ENCODE measurements around the gene DTNBP1.

DTNBP1 gene

DNA sequence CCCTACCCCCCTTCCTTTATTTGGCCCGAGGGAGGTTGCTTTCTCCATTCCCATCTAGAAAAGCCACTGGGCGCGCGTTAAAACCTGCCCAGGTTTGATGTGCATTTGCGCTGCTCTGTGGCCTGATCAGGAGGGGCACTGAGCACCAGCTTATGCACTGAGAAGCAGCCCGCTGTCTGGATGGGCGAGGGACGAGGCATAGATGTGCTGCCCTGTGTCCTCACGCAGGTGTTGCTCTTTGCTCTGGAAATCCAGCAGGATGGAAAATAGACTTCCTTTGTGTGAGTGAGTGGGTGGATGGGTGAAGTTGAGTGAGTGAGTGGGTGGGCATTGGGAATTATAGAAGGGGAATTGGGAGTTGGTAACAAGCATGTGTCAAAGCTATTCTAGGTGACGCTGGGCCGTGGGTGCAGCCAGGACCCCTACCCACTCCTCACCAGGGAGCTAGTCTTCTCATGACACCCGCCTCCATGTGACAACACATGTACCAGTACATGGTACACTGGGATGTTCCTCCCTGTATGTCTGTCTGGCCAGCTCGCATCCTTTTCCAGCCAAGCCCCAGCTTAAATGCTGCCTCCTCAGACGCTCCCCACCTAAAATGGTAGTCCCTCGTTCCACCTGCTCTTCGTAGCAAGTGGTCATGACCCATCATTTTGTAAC is 162.6 kb downstream of the DTNBP1 start:
- DNase-seq, result no peak

DNA sequence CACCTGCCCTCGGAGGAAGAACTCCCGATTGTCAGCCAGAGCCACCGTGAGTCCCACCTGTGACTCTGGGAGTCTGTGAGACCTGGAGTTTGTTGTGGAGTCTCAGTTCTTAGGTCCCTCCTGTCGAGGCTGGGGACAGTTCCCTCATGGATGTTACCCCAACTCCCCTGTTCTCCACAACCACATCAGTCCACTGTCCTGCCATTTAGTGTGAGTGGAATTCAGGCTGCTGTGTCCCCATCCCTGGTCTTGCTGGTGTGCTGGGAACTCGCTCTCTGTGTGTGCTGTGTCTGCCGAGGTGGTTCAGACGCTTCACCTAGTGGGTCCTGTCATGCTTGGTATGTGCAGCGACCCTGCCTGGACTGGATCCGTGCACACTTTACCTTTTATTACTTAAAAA is 163.2 kb downstream of the DTNBP1 start:
- no peak for DNase-seq

DNA sequence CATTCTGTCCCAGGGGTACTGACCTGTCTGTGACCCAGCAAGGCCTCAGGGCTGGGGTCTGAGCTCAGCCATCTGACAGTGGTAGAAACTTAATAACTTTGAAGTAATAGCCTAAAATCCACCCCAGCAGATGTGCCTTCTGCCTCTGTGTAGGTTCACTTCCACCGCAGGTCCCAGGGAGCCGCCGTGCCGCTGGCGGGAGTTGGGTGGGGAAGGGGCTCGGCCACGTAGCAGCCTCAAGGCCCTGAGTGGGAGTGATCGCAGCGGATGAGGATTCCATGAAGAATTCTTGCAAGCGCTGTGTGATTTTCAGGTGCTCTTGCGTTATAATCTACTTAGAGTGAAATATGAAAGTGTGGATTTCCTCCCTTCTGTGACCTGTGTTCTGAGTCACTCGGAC is 163.7 kb downstream of the DTNBP1 start:
- no peak for DNase-seq

DNA sequence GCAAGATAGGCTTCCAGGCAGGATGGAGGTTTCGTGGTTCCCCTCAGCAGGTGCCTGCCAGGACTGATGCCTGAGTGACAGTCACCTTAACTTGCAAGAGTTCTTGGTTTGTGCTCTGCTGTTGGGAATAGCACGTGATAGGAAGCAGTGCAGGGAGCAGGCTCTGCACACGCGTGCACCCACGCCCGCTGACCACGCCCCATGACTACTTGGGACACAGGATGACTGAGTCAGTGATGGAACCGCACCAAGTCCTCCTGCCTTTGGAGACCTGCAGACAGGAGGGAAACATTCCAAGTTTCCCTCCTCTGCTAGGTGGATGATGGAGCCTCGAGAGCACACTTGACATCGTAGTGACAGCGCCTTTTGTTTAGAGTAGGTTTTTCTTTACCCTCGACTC is 164.2 kb downstream of the DTNBP1 start:
- DNase-seq, result no peak

DNA sequence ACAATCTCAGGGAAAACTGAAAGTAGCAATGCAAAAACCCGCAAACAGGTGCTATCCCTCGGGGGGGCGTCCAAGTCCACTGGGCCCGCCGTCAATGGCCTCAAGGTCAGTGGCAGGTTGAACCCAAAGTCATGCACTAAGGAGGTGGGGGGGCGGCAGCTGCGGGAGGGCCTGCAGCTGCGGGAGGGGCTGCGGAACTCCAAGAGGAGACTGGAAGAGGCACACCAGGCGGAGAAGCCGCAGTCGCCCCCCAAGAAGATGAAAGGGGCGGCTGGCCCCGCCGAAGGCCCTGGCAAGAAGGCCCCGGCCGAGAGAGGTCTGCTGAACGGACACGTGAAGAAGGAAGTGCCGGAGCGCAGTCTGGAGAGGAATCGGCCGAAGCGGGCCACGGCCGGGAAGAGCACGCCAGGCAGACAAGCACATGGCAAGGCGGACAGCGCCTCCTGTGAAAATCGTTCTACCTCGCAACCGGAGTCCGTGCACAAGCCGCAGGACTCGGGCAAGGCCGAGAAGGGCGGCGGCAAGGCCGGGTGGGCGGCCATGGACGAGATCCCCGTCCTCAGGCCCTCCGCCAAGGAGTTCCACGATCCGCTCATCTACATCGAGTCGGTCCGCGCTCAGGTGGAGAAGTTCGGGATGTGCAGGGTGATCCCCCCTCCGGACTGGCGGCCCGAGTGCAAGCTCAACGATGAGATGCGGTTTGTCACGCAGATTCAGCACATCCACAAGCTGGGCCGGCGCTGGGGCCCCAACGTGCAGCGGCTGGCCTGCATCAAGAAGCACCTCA is 166.3 kb downstream of the DTNBP1 start:
- no peak for DNase-seq

DNA sequence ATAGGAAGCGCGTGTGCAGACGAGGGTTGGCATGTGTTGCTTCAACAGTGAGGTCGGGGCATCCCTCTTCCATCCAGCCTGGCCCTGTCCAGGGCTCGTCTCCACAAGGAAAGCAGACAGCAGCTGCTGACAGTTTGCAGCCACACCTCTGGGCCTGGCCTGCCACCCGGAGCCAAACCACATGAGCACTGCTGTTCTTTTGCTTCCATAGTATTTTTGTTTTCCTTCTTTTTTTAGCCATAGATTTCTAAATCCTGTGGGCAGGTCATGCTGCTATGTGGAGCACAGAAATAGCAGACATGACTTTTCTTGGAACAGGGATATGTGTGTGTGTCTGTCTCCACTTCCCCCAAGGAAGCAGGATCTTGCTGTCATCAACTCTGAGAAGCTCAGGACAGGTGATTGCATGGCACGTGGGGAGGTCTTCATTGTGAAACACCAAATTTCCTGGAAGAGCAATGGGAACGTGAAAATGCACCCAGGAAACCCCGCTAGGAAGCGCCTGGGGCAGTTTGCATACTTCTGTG is 167.4 kb downstream of the DTNBP1 start:
- peak; percentile 16 for DNase-seq

DNA sequence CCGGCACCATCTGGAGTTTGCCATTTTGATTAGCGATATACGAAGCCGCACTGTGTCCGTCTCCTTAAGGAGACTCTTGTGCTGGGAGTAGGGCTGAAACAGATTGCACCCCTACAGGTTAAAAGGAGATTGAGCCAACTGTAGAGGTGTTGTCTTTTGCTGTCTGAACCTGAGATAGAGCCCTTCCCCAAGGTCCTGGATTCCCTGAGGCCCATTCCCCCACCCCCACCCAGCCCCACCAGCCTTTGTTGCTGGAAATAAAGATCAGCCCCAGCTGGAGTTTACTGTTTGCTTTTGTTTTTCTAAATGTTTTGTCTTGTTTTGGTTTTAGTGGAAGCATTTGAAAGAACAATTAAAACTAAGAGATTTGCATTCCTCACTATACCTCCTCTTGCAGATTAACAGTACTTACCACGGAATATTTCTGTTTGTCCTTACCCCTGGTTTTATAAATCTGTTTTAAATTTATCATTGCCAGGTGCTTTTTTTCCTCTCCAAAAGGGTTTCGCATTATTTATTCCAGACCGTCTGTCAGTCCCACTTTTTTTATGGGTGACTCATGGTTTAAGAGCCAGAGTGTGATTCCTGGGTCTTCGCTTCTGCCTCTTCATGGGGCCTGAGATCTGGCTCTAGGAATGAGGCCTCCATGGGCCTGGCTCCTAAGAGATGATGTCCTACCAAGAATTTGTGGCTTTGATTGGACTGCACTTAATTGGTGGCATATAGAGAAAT is 169.2 kb downstream of the DTNBP1 start:
- peak; percentile 57 for DNase-seq

DNA sequence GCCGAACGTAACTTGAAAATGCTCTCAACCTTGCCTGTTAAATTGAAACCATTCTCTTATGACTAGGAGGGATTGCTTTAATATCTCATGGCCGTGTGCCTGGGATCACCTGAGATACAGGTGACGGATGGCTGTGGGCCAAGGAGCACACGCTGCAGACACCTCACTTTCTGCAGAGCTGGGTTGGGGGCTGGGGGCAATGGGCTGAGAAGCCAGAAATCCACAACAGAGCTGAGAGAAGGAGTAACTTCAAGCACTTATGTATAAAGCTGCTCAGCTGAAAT is 170.9 kb downstream of the DTNBP1 start:
- DNase-seq, result no peak

DNA sequence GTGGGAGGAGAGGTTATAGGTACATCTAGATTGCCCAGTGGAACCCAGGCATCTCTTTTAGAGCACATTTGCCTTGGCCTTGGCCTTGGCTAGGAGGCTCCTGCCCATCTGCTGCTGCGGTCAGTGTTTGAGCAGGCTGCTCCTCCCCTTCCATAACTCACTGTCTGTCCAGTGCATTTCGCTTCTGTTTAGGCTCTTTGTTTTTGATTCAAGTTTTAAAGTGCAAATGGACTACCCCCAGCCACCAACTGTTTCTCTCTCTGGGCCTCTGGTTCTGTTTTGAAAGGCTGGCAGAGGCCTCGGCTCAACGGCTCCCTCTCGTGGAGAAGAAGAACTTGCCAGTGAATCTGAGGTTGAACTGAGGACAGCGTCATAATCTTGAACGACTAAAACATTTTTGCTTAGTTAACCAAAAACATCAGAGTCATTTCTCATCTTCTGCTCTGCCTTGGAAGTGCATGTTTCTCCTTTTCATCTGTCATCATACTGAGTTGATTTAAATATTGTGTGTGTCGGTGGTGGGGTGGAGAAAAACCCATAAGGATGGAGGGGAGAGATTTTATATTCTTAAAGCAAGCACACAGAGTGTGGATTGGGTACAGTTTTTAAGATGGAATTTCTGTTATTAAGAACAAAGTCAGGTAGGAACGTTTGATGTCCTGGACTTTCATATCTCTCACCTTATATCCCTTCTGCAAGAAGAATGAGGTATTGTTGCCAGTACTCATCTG is 171.4 kb downstream of the DTNBP1 start:
- peak; percentile 74 for DNase-seq

DNA sequence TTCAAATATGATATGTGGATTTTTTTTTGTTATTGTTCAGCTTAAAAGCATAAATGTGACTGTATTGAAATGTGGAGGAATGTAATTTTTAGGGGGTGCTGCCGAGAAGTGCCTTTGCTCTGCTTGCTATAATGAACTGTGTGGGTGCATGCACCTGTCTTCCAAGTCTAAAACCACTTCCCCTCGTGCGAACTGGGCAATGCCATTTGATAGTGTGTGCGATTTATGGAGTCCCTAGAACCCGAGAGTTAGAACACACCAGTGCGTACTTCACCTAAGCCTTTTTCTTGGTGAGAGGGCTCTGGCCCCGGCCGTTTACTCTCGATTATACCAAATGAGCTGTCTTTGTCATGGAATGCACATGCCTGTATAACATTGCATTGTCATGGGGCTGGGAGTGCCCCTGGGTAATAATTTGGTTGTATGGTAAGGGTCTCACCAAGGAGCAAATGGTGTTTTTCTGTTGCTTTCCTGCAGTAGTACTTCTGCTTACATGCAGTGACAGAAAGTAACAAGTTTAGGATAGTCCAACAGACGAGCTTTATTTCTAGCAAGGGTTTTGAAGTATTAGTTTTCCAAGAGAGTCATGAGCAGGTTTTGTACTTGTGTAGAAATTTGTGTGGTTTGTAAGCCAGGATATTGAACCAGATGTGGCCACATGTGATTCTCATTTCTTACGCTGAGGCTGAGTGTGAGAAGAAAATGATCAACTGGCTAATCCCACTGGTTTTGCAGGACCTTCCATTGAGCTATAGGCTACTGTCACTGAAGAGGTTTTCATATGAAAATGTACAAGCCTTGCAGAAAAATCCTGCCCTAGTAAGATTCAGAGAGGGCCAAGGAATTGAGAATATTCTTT is 172.4 kb downstream of the DTNBP1 start:
- DNase-seq, result no peak

DNA sequence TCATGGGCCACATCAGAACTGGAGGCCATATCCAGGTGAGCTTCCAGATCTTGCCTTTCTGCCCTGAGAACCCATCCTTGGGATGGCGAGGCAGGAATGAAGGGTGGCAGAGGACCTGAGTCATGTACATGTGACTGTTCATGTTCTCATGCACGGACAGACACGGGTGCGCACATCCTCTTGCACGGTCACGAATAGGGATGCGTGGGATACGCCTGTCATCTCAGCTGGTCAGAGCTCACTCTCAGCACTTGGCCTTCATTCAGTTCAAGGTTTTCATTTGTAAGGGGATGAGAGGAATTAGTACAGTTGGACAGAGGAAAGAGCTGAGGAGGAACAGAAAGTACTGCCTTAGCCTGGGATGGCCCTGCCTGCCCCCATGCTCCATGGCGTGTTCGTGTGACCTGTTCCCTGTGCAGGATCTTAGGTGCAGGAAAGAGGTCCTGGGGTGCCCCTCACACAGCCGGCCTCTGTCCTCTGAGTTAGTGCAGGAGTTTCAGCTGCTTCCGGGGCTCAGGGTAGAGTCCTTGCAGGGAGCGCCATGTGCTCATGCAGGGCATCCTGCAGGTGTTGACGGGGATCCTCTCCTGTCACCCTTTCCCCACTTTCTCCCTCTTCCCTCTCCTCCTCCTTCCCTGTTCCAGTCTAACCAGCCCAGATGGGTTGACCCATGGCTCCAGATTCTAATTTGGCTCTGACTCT is 173.4 kb downstream of the DTNBP1 start:
- no peak for DNase-seq

DNA sequence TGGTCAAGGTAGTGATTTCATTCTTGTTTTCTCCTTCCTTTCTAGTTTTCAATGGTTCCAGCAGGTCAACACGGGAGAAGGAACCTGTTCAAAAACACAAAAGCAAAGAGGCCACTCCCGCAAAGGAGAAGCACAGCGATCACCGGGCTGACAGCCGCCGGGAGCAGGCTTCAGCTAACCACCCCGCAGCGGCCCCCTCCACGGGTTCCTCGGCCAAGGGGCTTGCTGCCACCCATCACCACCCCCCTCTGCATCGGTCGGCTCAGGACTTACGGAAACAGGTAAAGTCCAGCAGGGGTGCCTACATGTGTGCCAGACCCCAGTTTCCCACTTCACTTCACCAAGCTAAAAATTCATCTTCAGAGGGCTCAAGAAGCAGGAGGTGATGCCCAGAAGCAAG is 175.6 kb downstream of the DTNBP1 start:
- DNase-seq, result no peak

DNA sequence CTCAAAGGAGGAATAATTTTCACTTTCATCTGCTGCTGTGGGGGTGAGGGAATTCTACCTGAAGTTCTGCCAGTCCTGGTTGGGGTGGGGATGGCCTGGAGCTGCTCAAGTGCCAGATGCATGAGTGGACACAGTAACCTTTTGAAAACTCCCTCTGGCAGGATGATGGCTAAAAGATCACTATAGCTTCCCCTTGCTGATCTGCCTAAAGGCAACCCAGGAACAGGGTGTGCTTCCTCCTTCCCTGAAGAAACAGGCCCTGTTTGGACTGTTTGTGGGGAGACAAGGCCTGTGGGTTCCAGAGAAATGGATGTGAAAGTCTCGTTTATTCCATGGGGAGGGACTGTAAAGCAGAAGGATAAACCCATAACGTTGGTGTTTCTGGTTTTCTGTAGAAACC is 176.9 kb downstream of the DTNBP1 start:
- no peak for DNase-seq

DNA sequence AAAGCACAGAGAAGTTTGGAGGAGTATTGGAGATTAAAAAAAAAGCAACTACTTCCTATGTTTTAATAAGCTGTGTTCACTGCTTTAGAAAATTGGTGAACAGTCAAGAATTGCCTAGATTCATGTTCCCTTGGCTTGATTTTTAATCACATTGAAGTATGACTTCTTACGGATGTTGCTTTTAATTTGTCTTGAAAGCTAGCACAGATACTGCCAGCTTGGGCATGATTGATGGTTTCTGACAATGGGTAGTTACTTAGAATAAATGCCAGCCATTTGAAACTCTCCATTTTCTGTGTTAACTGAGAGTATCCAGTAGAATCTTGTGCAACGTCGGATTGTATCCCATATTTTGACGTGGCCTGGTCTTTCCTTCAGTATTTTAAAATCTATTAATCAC is 178.0 kb downstream of the DTNBP1 start:
- DNase-seq, result no peak

DNA sequence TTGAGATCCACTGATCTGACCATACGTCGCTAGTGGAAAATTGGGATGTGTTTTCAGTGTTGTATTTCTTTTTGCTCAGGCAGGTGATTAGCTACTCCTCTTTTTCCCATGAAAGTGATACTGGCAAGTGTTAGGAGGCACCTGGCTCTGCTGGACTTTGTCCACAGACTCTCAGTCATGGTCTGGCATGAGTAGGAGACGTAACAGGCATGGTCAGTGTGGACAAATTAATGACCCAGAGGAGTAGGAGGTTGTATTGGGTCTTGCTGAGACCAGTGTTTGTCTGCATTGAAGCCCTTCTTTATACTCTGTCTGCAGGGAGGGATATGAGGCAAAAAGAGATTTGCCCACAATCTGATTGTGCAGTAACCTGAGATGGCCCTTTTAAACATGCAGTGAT is 178.7 kb downstream of the DTNBP1 start:
- no peak for DNase-seq

DNA sequence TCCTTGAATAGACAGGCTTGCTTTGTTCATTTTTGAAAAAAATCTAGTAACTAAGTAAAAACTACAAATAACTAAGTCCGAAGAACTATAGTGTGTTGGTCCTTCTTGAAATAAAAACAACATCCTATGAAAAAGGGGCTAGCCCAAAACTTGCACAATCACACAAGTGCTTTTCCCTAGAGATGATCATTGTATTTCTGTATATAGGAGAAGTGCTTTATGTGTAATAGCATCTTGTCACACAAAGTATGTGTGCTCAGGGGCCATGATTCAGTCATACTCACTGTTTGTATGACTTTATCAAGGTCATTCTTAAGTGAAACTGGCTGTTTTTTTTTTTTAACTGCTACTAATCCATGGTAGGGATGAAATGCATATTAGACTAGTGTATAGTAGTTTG is 179.8 kb downstream of the DTNBP1 start:
- DNase-seq, result peak; percentile 27

DNA sequence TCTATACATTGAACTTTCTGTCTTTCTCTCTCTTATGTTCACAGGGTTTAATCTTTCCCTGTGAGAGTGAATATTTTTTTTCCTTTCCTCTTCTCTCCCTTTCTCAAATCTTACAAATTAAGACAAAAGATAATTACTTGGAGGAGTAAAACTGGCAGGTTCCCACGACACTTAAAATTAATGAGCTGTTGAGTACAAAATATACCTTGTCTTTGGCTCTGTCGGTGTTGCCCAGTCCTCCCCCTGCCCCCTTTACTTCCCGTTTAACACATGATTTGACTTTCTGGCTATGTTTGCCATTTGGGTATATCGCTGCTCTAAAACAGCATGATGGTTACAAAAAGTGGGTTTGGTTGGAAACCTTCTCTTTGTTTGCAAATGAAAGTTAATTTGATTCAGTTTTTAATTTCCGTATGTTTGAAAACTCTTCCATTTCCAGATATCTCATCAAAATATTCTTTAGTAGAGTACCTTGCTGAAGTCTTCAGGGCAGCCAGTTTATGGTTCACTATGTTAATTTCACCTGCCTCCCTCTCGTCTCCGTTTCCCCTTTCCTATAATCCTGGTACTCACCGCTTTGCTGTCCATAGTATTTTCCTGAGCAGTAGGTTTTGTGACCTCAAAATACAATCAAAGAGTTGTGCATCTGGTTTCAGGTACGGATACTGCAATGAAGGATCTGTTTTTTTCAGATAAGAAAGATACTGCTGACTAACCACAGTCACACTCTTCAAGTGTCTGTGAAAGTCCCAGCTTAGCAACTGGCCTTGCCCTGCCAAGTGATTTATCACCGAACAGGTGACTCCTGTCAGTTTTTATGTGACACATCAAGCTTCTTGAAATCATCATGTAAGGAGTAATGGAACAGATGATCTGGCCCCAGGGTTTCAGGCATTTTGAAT is 181.2 kb downstream of the DTNBP1 start:
- no peak for DNase-seq

DNA sequence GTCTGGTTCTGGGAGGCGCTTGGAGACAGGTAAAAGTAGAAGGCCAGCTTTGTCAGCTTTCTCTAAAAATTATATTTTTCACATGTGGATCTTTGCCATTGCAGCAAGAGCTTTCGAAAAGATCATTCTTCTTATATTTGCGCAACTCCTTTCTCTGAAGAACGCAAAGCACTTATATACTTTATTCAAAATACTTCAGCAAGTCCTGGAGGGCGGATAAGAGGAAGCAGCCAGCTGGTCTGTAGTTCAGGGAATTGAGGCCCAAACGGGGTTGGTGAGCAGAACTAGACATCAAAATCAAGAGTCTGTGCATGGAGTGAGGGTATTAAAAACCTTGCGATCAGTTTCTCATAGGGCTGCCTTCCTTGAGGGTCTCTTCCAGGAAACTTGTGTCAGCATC is 182.3 kb downstream of the DTNBP1 start:
- DNase-seq, result no peak

DNA sequence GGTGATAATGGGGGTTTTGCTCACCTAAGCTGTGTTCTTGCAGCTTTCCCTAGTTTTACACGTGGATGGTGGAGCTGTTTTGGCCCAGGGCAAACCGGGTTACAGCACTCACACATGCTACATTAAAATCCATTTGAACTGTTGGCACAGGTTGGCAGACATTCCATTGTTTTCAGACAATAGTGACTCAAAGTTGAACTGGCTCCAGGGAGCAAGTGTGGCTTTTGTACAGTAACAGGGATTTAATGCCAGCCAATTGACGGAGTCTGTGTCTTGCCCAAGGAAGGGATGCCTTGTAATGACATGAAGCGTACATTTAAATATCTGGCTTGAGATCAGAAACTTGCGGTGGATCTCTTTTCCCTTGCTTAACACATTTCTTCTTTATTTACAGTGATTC is 183.1 kb downstream of the DTNBP1 start:
- peak; percentile 23 for DNase-seq

DNA sequence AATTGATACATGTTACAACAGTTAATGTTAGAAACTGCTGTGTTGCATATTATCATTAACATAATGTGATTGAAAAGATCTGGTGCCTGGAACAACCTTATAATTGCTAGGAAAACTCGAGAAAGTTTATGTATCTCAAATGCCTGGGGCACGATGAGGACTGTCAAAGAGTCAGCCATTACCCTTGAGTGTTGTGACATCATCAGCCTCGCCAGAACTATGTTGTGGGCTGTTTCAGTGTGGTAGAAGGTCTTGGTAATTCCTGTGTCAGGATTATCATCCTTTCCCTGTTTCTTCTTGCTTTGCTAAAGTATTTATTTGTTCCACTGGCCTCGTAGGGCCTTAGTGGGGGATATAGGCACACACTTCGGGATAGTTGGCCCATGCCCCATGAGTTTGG is 185.1 kb downstream of the DTNBP1 start:
- no peak for DNase-seq

All from fibroblast of skin of scalp (primary cell).